Rectal smooth muscle tissue (tissue), 1 donor: ENCODE data around the gene LRRC32.

Source experiments
- H3K27ac ChIP-seq: one replicate; pipeline ENCODE4 v1.7.0; 2013; ENCODE audit warnings: low read depth, low read length, inconsistent platforms
- H3K27me3 ChIP-seq: one replicate; pipeline ENCODE4 v1.7.0; 2013; ENCODE audit warnings: low read length; ENCODE audit not compliant: control insufficient read depth, insufficient read depth
- H3K36me3 ChIP-seq: one replicate; pipeline ENCODE4 v1.7.0; 2013; ENCODE audit warnings: low read length; ENCODE audit not compliant: control insufficient read depth, insufficient read depth
- H3K4me1 ChIP-seq: one replicate; pipeline ENCODE4 v1.7.0; 2013; ENCODE audit warnings: low read length; ENCODE audit not compliant: control insufficient read depth, insufficient read depth
- H3K4me3 ChIP-seq: one replicate; pipeline ENCODE4 v1.7.0; 2013; ENCODE audit warnings: low read length
- H3K9ac ChIP-seq: one replicate; pipeline ENCODE4 v1.7.0; 2013; ENCODE audit warnings: low read length

LRRC32 gene

GRCh38 chr11:76663486-76663810 lies 7.1 kb downstream of the LRRC32 start:
- Histone ChIP-seq H3K36me3 (no peaks in the 10 kb centered on the region), H3K27ac (no peak overlapping the region), H3K4me1 (no peaks in the 10 kb centered on the region)

GRCh38 chr11:76662656-76663485 lies 7.7 kb downstream of the LRRC32 start:
- H3K4me1 ChIP-seq: no peaks in the 10 kb centered on the region
- no peaks in the 10 kb centered on the region for H3K27me3 ChIP-seq
- H3K36me3 ChIP-seq: no peaks in the 10 kb centered on the region
- H3K27ac ChIP-seq: no peak overlapping the region
- no peak overlapping the region for H3K4me3 ChIP-seq
- no peak overlapping the region for H3K9ac ChIP-seq

More at GRCh38 chr11:76663486-76663810, 7.1 kb downstream of the LRRC32 start:
- H3K27me3 ChIP-seq: no peaks in the 10 kb centered on the region
- no peak overlapping the region for H3K9ac ChIP-seq
- H3K4me3 ChIP-seq: no peak overlapping the region

GRCh38 chr11:76661834-76662434 lies 8.6 kb downstream of the LRRC32 start:
- no peaks in the 10 kb centered on the region for H3K27me3 ChIP-seq
- H3K4me1 ChIP-seq: no peaks in the 10 kb centered on the region
- H3K4me3 ChIP-seq: no peak overlapping the region
- no peak overlapping the region for H3K9ac ChIP-seq
- H3K27ac ChIP-seq: no peak overlapping the region
- H3K36me3 ChIP-seq: no peaks in the 10 kb centered on the region

- no peak overlapping the region for H3K4me3 ChIP-seq
- H3K9ac ChIP-seq: no peak overlapping the region
- no peaks in the 10 kb centered on the region for H3K27me3 ChIP-seq
- H3K27ac ChIP-seq: no peak overlapping the region
- H3K36me3 ChIP-seq: no peaks in the 10 kb centered on the region
- H3K4me1 ChIP-seq: no peaks in the 10 kb centered on the region
Measured at GRCh38 chr11:76661306-76661751, 9.2 kb downstream of the LRRC32 start.

GRCh38 chr11:76660533-76661305 lies 9.8 kb downstream of the LRRC32 start:
- Histone ChIP-seq H3K4me3 (no peak overlapping the region), H3K36me3 (no peaks in the 10 kb centered on the region), H3K27me3 (no peaks in the 10 kb centered on the region), H3K9ac (no peak overlapping the region), H3K4me1 (no peaks in the 10 kb centered on the region), H3K27ac (no peak overlapping the region)

- Histone ChIP-seq H3K27me3 (no peaks in the 10 kb centered on the region), H3K36me3 (no peaks in the 10 kb centered on the region), H3K4me3 (no peak overlapping the region), H3K9ac (no peak overlapping the region), H3K4me1 (peaks cover 6% of the 10 kb centered on the region), H3K27ac (no peak overlapping the region)
Measured at GRCh38 chr11:76659672-76660532, 10.6 kb downstream of the LRRC32 start.

GRCh38 chr11:76658651-76659650 lies 11.6 kb downstream of the LRRC32 start:
- no peaks in the 10 kb centered on the region for H3K36me3 ChIP-seq

GRCh38 chr11:76658231-76658630 lies 12.3 kb downstream of the LRRC32 start:
- Histone ChIP-seq H3K4me3 (no peak overlapping the region), H3K27me3 (no peaks in the 10 kb centered on the region), H3K4me1 (peaks cover 20% of the 10 kb centered on the region), H3K27ac (no peak overlapping the region), H3K9ac (no peak overlapping the region), H3K36me3 (no peaks in the 10 kb centered on the region)

More at GRCh38 chr11:76658651-76659650, 11.6 kb downstream of the LRRC32 start:
- Histone ChIP-seq H3K27me3 (no peaks in the 10 kb centered on the region), H3K4me1 (peaks cover 13% of the 10 kb centered on the region), H3K4me3 (no peak overlapping the region), H3K27ac (no peak overlapping the region), H3K9ac (no peak overlapping the region)

- Histone ChIP-seq H3K27me3 (no peaks in the 10 kb centered on the region), H3K4me1 (peaks cover 20% of the 10 kb centered on the region), H3K27ac (no peak overlapping the region), H3K4me3 (no peak overlapping the region), H3K9ac (no peak overlapping the region), H3K36me3 (no peaks in the 10 kb centered on the region)
Measured at GRCh38 chr11:76657187-76658170, 13.1 kb downstream of the LRRC32 start.

- H3K9ac ChIP-seq: no peak overlapping the region
- H3K27me3 ChIP-seq: no peaks in the 10 kb centered on the region
- no peak overlapping the region for H3K4me3 ChIP-seq
- H3K27ac ChIP-seq: no peak overlapping the region
- H3K36me3 ChIP-seq: no peaks in the 10 kb centered on the region
- H3K4me1 ChIP-seq: peaks cover 20% of the 10 kb centered on the region
Measured at GRCh38 chr11:76656571-76657081, 13.9 kb downstream of the LRRC32 start.
